Endothelial cell of umbilical vein (primary cell): Measurements from ENCODE around the gene MAGIX.

Experiments
- CTCF ChIP-seq, 2 donors: IDR thresholded peaks; 1 replicate in 1 of 2; 2 replicates in 1 of 2; pipeline ENCODE4 v1.5.1; 2011; ENCODE audit warnings: low read length in 2 of 2, mild to moderate bottlenecking in 2 of 2, moderate library complexity in 2 of 2, control low read depth in 1 of 2, inconsistent platforms in 1 of 2, low read depth in 1 of 2; ENCODE audit not compliant: insufficient read depth in 1 of 2; ENCODE audit errors: extremely low read depth in 1 of 2
- EZH2 ChIP-seq: IDR thresholded peaks from 2 replicates; pipeline ENCODE4 v1.6.1; 2012; ENCODE audit warnings: borderline replicate concordance, low read depth, mild to moderate bottlenecking, moderate library complexity, low read length, inconsistent platforms; ENCODE audit not compliant: severe bottlenecking
- POLR2A ChIP-seq: IDR thresholded peaks from 2 replicates; pipeline ENCODE4 v1.6.1; 2012; ENCODE audit warnings: low read depth, mild to moderate bottlenecking, control low read depth, low read length
- POLR2AphosphoS5 ChIP-seq: IDR thresholded peaks from 2 replicates; pipeline ENCODE4 v1.6.1; 2012; ENCODE audit warnings: low read depth, mild to moderate bottlenecking, control low read depth, low read length, moderate library complexity; ENCODE audit not compliant: insufficient read depth

- TF ChIP-seq CTCF (IDR thresholded peaks at IDR 0.05; ENCODE audit: extremely low read depth in 1 of 2, insufficient read depth in 1 of 2, low read depth in 1 of 2, low read length in 2 of 2) (no peak), POLR2A (no peak), EZH2 (no peak), POLR2AphosphoS5 (no peak)
Observed at GRCh38 chrX:49205443-49205842, 42.9 kb downstream of the MAGIX start.
